ENCODE data around the gene SFXN5.

DNA sequence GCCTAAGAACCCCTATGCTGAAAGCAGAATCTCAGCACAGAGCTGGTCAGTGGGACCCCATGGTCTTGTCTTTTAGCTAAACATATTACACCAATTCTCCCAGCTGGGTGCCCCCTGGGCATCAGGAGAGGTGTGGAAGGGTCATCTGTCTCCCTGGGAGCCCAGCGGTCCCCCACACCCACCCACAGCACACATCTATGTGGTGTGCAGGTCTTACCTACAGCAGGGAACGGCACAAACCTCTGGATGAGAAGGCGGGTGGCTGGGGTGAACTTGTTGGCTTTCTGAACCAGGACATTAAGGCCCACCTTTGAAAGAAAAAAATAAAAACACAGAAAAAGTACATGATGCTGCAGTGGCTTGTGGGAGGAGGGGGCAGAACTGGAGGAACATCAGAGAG lies 83.5 kb downstream of the SFXN5 start:
- TF ChIP-seq, protein P1, sequence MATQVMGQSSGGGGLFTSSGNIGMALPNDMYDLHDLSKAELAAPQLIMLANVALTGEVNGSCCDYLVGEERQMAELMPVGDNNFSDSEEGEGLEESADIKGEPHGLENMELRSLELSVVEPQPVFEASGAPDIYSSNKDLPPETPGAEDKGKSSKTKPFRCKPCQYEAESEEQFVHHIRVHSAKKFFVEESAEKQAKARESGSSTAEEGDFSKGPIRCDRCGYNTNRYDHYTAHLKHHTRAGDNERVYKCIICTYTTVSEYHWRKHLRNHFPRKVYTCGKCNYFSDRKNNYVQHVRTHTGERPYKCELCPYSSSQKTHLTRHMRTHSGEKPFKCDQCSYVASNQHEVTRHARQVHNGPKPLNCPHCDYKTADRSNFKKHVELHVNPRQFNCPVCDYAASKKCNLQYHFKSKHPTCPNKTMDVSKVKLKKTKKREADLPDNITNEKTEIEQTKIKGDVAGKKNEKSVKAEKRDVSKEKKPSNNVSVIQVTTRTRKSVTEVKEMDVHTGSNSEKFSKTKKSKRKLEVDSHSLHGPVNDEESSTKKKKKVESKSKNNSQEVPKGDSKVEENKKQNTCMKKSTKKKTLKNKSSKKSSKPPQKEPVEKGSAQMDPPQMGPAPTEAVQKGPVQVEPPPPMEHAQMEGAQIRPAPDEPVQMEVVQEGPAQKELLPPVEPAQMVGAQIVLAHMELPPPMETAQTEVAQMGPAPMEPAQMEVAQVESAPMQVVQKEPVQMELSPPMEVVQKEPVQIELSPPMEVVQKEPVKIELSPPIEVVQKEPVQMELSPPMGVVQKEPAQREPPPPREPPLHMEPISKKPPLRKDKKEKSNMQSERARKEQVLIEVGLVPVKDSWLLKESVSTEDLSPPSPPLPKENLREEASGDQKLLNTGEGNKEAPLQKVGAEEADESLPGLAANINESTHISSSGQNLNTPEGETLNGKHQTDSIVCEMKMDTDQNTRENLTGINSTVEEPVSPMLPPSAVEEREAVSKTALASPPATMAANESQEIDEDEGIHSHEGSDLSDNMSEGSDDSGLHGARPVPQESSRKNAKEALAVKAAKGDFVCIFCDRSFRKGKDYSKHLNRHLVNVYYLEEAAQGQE (IDR thresholded peaks at IDR 0.05; ENCODE audit: insufficient read depth in 1 of 2, low read depth in 2 of 2, low read length in 1 of 2) = no peak
- TF ChIP-seq SIN3A (IDR thresholded peaks at IDR 0.05; ENCODE audit: borderline replicate concordance, insufficient read depth, low read depth, low read length) (no peak), POLR2AphosphoS5 (IDR thresholded peaks at IDR 0.05; ENCODE audit: low read depth, low read length) (no peak)
- TF ChIP-seq, protein P2, sequence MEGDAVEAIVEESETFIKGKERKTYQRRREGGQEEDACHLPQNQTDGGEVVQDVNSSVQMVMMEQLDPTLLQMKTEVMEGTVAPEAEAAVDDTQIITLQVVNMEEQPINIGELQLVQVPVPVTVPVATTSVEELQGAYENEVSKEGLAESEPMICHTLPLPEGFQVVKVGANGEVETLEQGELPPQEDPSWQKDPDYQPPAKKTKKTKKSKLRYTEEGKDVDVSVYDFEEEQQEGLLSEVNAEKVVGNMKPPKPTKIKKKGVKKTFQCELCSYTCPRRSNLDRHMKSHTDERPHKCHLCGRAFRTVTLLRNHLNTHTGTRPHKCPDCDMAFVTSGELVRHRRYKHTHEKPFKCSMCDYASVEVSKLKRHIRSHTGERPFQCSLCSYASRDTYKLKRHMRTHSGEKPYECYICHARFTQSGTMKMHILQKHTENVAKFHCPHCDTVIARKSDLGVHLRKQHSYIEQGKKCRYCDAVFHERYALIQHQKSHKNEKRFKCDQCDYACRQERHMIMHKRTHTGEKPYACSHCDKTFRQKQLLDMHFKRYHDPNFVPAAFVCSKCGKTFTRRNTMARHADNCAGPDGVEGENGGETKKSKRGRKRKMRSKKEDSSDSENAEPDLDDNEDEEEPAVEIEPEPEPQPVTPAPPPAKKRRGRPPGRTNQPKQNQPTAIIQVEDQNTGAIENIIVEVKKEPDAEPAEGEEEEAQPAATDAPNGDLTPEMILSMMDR (IDR thresholded peaks at IDR 0.05) = no peak

All from Panc1 (cell line).